GM19240 (cell line): ENCODE measurements around the gene OSBPL1A.
"Not testable (repeated sequence)": the region's sequence is repeated elsewhere in the genome, so short reads cannot be mapped to it uniquely, and the experiment has no call there.

Experiments used
- DNase-seq: peaks from one replicate; pipeline ENCODE4 v3.0.0; 2011; ENCODE audit warnings: low spot score; ENCODE audit not compliant: insufficient read length

Gene OSBPL1A

GRCh38 chr18:24398540-24398939 is 916 bp upstream of the OSBPL1A start:
- DNase-seq, result no peak

- DNase-seq, result no peak
These were observed 412 bp downstream of the OSBPL1A start for GRCh38 chr18:24397131-24397693.

GRCh38 chr18:24396082-24396633 is 1.5 kb downstream of the OSBPL1A start:
- DNase-seq, result no peak

DNA sequence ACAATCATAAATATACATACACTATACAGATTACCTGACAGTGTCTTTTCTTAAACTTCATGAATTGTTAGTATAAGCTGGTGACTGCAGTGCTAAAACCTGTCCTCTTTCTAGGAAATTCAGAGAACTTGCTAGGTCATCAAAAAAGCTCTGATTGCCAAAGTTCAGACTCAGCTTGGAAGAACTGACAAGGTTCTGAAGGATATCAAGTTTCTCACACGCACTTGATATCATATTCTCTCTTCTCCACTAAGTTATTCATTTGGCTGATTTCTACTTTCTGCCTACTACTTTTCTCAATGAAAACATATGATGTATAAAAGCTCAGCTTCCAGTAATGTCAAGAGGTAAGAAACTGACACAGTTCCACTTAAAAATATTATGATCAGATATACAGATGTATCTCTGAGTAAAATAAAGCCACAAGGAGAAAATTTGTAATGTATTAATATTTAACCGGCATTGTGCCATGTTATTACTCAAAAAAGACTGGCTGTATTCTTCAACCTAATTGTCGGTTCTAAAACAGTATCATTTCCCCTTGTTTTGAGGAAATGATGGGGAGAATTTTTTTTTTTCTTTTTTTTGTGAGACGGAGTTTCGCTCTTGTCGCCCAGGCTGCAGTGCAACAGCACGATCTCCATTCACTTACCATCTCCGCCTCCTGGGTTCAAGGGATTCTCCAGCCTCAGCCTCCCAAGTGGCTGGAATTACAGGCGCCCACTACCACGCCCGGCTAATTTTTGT is 2.4 kb downstream of the OSBPL1A start:
- no peak for DNase-seq

- no peak for DNase-seq
These were observed 8.7 kb downstream of the OSBPL1A start for GRCh38 chr18:24388957-24389356.

DNA sequence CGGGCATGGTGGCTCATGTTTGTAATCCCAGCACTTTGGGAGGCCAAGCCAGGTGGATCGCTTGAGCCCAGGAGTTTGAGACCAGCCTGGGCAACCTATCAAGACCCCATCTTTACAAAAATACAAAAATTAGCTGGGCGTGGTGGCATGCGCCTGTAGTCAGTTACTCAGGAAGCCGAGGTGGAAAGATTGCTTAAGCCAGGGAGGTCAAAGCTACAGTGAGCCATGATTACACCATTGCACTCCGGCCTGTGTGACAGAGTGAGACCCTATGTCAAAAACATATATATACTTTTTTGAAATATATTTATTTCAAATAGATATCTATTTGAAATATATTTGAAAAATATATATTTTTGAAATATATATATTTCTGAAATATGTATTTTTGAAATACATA is 10.9 kb downstream of the OSBPL1A start:
- no peak for DNase-seq

- DNase-seq, result no peak
These were observed 16.5 kb downstream of the OSBPL1A start for GRCh38 chr18:24381126-24381525.

GRCh38 chr18:24380163-24380747 is 17.4 kb downstream of the OSBPL1A start:
- DNase-seq, result peak; percentile 23

- no peak for DNase-seq
These were observed 19.0 kb downstream of the OSBPL1A start for GRCh38 chr18:24378598-24378997.

DNA sequence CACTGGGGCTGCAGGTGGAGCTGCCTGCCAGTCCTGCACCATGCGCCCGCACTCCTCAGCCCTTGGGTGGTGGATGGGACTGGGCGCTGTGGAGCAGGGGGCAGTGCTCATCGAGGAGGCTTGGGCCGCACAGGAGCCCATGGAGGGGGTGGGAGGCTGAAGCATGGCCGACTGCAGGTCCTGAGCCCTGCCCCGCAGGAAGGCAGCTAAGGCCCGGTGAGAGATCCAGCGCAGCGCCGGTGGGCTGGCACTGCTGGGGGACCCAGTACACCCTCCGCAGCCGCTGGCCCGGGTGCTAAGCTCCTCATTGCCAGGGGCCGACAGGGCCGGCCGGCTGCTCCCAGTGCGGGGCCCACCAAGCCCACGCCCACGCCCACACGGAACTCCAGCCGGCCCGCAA is 21.1 kb downstream of the OSBPL1A start:
- not testable (repeated sequence) for DNase-seq

DNA sequence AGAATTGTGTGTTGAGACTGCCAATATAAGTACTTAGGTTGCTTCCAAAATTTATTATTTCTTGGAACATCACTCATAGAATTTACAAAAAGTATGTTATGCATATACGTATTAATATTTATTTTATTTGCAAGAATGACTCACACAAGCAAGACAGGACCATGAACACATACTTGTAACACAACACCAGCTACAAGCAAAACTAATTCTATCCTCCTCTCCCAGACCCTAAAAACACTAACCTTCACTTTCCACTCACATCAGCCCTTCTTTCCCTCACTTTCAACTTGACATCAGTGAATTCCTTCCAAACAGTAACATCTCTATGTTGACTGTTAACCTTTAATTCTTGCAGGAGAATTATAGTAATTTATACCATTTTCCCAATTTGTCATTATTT is 24.3 kb downstream of the OSBPL1A start:
- no peak for DNase-seq

DNA sequence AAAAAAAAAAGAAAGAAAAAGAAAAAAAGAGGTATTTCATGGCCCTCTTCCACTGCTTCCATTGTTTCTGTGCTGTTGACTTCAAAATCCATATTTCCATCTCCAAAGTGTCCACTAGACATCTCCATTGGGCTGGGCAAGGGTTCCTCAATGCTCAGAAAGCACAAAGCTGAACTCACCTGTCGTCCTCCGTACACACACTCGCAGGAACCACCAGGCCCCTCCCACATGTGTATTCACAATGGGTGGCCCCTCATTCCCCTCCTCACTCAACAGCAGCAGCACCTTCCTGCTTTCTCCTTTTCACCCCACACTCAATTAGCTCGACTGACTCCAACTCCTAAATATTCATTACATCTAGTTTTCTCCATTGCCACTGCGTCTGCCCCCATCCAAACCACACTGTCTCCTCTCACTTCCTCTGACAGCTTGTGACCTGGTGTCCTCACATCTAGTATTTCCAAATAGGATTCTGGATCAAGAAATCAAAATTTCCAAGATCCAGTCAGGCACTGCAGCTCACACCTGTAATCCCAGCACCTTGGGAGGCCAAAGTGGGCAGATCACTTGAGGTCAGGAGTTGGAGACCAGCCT is 25.2 kb downstream of the OSBPL1A start:
- no peak for DNase-seq

- no peak for DNase-seq
These were observed 27.5 kb downstream of the OSBPL1A start for GRCh38 chr18:24370120-24370519.

- no peak for DNase-seq
These were observed 28.2 kb downstream of the OSBPL1A start for GRCh38 chr18:24369426-24369825.

DNA sequence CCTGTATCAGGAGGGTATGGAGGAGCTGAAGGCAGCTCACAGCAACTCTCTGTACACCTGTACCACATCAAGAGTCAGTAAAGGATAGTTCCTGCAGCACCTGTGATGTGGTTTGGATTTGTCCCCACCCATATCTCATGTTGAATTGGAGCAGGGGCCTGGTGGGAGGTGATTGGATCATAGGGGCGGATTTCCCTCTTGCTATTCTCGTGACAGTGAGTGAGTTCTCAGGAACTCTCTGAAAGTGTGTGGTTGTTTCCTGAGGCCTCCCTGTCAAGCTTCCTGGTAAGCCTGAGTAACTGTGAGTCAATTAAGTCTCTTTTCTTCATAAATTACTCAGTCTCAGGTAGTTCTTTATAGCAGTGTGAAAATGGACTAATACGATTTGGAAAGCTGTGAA is 28.9 kb downstream of the OSBPL1A start:
- DNase-seq, result no peak

DNA sequence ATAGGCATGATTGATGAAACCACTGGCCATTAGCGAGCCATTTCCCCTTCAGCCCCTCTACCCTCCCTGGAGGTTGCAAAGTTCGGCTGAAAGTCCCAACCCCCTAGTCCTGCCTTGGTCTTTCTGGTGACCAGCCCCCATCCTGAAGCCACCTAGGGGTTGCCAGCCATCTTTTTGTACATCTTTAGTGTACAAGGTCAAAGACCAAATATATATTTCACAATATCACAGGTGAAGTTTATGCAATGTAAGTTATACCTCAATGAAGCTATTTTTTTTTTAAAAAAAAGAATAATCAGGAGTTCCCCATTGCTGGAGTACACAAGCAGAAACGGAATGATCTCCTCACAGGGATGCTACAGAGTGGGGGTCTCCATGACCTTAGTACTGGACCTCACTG is 31.3 kb downstream of the OSBPL1A start:
- no peak for DNase-seq

DNA sequence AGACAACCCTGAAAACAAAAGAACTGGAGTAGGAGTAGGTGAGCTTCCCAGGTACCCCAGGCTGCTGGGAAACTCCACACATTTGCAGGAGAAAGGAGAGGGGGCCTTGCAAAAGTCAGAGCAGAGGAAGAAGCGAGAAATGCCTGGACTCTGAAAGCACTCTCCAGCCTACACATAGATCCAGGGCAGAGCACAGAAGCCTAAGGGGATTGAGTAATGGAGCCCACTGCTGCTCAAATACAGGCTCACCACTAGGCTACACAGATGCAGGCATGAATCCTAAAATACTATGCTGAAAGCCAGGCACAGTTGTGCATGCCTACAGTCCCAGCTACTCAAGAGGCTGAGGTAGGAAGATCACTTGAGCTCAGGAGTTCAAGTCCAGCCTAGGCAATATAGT is 33.4 kb downstream of the OSBPL1A start:
- no peak for DNase-seq

DNA sequence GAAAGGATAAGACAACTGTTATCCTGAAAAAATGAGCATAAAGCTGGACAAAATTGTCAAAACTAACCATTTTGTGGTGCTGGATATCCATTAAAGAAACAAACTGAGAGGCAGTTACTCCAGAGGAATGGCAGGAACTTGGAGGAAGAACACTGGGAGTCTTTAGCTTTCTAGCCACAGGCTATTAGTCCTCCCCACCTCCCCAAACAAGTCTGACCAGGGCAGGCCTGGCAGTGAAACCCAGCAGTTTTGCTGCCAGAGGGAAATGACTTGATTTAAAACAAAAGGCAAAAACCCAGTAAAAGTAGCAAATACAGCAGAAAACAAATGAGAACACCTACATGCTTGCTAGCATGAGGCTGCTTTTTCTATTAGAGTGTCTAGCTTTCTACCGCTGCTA is 34.9 kb downstream of the OSBPL1A start:
- DNase-seq, result no peak

GRCh38 chr18:24359787-24360530 is 37.7 kb downstream of the OSBPL1A start:
- DNase-seq, result not testable (repeated sequence)

DNA sequence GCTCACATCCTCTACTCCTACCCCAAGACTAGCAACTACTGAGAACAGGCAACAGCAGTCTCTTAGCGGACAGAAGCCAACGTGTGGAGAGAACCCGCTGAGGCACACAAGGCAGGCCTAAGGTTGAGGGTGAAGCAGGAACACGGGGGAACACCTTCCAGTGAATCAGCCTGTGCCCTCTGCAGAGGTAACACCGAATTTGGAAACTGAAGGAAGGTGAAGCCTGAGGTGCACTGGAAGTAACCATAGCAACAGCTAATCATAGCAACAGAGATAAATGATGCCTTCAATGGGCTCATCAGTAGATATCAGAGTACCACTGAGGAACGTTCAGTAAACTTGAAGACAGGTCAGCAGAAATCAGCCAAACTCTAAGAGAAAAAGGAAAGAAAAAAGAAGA is 43.3 kb downstream of the OSBPL1A start:
- no peak for DNase-seq

DNA sequence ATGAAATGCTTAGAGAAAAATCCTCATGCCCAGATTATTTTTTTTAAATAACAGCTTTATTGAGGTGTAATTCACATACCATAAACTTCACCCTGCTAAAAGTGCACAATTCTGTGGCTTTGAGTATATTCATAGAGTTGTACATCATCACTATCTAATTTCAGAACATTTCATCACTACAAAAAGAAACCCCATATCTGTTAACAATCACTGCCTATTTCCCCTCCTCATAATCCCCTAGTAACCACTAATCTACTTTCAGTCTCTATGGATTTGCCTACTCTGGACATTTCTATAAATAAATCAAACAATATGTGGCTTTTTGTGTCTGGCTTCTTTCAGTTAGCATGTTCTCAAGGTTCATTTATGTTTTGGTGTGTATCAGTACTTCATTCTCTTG is 51.4 kb downstream of the OSBPL1A start:
- no peak for DNase-seq

DNA sequence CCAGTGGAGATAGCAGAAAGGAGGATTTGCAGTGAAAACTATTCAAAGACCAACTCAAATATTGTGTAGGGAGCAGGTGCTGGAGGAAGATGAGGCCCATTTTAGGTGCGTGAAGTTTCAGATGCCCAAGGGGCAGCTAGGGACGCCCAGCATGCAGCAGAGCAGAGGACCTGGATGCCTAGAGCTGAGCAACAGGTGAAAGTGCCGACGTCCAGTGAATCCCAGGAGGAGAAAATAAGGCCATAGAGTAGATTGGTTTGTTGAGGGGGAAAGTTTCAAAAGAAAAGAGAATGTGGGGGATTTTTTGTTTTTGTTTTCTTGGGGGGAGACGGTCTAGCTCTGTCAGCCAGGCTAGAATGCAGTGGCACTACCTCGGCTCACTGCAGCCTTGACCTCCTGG is 53.1 kb downstream of the OSBPL1A start:
- no peak for DNase-seq
